Measurements from ENCODE around the gene TNRC6B.

DNA sequence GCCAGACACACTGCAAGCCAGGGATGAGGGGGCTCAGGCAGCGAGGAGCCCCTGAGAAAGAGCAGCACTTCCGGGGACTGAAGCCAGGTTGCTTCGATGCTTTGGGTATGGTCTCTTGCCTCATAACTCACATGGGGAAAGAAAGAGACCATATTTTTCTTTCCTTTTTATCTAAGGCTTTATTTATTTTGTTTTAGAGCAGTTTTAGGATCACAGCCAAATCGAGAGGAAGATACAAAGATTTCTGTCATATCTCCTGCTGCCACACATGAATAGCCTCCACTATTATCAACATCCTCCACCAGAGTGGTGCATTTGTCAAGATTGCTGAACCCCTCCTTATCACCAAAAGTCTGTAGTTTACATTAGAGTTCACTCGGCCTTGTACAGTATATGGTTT is 144.3 kb downstream of the TNRC6B start:
- TF ChIP-seq TAF1 (IDR thresholded peaks at IDR 0.05; ENCODE audit: low read depth, low read length) (no peak), POLR2AphosphoS5 (IDR thresholded peaks at IDR 0.05; ENCODE audit: low read depth, low read length) (no peak), POLR2A (IDR thresholded peaks at IDR 0.05; ENCODE audit: low read depth, low read length) (no peak), SPI1 (IDR thresholded peaks at IDR 0.05; ENCODE audit: low read depth, low read length) (no peak), PAX5 (IDR thresholded peaks at IDR 0.05; ENCODE audit: insufficient read depth, low read length, severe bottlenecking) (no peak)
